HG03571 (cell line): ENCODE results near the gene ARPP19.
"Not testable (repeated sequence)": the region's sequence is repeated elsewhere in the genome, so short reads cannot be mapped to it uniquely, and the experiment has no call there.

Experiments used
- ATAC-seq: cut with Tn5 transposase; IDR thresholded peaks from one replicate; pipeline ENCODE4 v1.9.1; 2021; ENCODE audit not compliant: unreplicated experiment

Gene ARPP19

GRCh38 chr15:52515343-52515742, 53.5 kb downstream of the ARPP19 start:
- ATAC-seq: no peak

GRCh38 chr15:52514482-52514881, 54.3 kb downstream of the ARPP19 start:
- no peak for ATAC-seq

GRCh38 chr15:52512869-52513268, 56.0 kb downstream of the ARPP19 start:
- not testable (repeated sequence) for ATAC-seq

GRCh38 chr15:52511084-52511483, 57.7 kb downstream of the ARPP19 start:
- ATAC-seq: no peak

GRCh38 chr15:52509500-52510245, 59.2 kb downstream of the ARPP19 start:
- ATAC-seq: no peak

GRCh38 chr15:52506549-52506948, 62.3 kb downstream of the ARPP19 start:
- no peak for ATAC-seq

GRCh38 chr15:52505151-52505550, 63.7 kb downstream of the ARPP19 start:
- ATAC-seq: no peak

GRCh38 chr15:52503788-52504496, 64.9 kb downstream of the ARPP19 start:
- peak; percentile 69 for ATAC-seq

- no peak for ATAC-seq
Measured at GRCh38 chr15:52502608-52503007, 66.2 kb downstream of the ARPP19 start.

- no peak for ATAC-seq
Measured at GRCh38 chr15:52499506-52499905, 69.3 kb downstream of the ARPP19 start.

GRCh38 chr15:52498706-52499105, 70.1 kb downstream of the ARPP19 start:
- no peak for ATAC-seq
